A549 (cell line): ENCODE results near the gene MSN. TPM values are rescaled to one million over a fixed set of nuclear protein-coding genes. Genes with fewer than 3 reads are reported as not detected.
A peak's percentile ranks its signal among the peaks of the same experiment; 100 is the strongest.
"Not testable (repeated sequence)": the region's sequence is repeated elsewhere in the genome, so short reads cannot be mapped to it uniquely, and the experiment has no call there.

ENCODE experiments used
- ATAC-seq, 2 experiments: fragments of 200-7000 bp in 1 of 2; fragments of >200 bp in 1 of 2; cut with Nextera tagmentation in 1 of 2; cut with Tn5 transposase in 1 of 2; 3 replicates each; pipeline versions ENCODE4 v1.8.0 to v1.9.1; 2018 to 2020; ENCODE audit warnings: mild to moderate bottlenecking in 1 of 2, moderate library complexity in 1 of 2
- CTCF ChIA-PET: fragments of 300-600 bp; sonication (Branson Sonifier 250); formaldehyde crosslinking; extraction: SDS; loops from one replicate; lab custom pipeline; 2021; ENCODE audit warnings: antibody characterized with exemption, inconsistent platforms; lab: Yijun Ruan, JAX
- POLR2A ChIA-PET: fragments of 350-600 bp; formaldehyde crosslinking; extraction: SDS; loops from one replicate; lab custom pipeline; 2021; ENCODE audit warnings: antibody characterized with exemption, inconsistent platforms; lab: Yijun Ruan, JAX
- DNase-seq, 2 experiments: peaks; one replicate each; pipeline versions ENCODE4 v3.0.0 to v3.0.0-alpha.2; 2011 to 2016; ENCODE audit warnings: low read depth in 1 of 2, low spot score in 1 of 2
- FAIRE-seq: peaks from 2 replicates; lab custom pipeline; 2011; peaks lifted over from hg19 to GRCh38; lab: Jason Lieb, UNC
- H3K27ac ChIP-seq, 2 experiments: fragments of >200 bp; sonication (Bioruptor Twin); formaldehyde crosslinking; 3 replicates each; pipeline ENCODE4 v1.5.1; 2016 to 2017
- H3K4me1 ChIP-seq: fragments of >200 bp; sonication (Bioruptor Twin); formaldehyde crosslinking; 3 replicates; pipeline ENCODE4 v1.6.1; 2016
- H3K4me2 ChIP-seq: fragments of >200 bp; sonication (Bioruptor Twin); formaldehyde crosslinking; 3 replicates; pipeline ENCODE4 v1.6.1; 2016
- H3K4me3 ChIP-seq: fragments of >200 bp; sonication (Bioruptor Twin); formaldehyde crosslinking; 3 replicates; pipeline ENCODE4 v1.5.1; 2016
- H3K9me3 ChIP-seq: fragments of >200 bp; sonication (Bioruptor Twin); formaldehyde crosslinking; 3 replicates; pipeline ENCODE4 v1.6.1; 2016
- BCL3 ChIP-seq: fragments of >200 bp; sonication (Bioruptor Twin); formaldehyde crosslinking; IDR thresholded peaks from 3 replicates; pipeline ENCODE4 v1.6.1; 2016
- CTCF ChIP-seq: fragments of >200 bp; sonication (Bioruptor Twin); formaldehyde crosslinking; IDR thresholded peaks from 3 replicates; pipeline ENCODE4 v1.5.1; 2016
- EP300 ChIP-seq, 2 experiments: fragments of >200 bp; sonication (Bioruptor Twin); formaldehyde crosslinking; IDR thresholded peaks; 2 replicates in 1 of 2; 3 replicates in 1 of 2; pipeline ENCODE4 v1.6.1; 2016 to 2017
- ESRRA ChIP-seq: fragments of 150-350 bp; IDR thresholded peaks from 2 replicates; pipeline ENCODE4 v1.6.1; 2014; ENCODE audit warnings: mild to moderate bottlenecking, low read length, borderline replicate concordance
- JUN ChIP-seq, 2 experiments: fragments of >200 bp; sonication (Bioruptor Twin); formaldehyde crosslinking; IDR thresholded peaks; 2 replicates in 1 of 2; 3 replicates in 1 of 2; pipeline ENCODE4 v1.6.1; 2016 to 2017
- JUNB ChIP-seq: fragments of >200 bp; sonication (Bioruptor Twin); formaldehyde crosslinking; IDR thresholded peaks from 2 replicates; pipeline ENCODE4 v1.6.1; 2016
- RFX5 ChIP-seq: fragments of 450-650 bp; IDR thresholded peaks from 2 replicates; pipeline ENCODE4 v1.7.1; 2014; ENCODE audit warnings: antibody characterized with exemption, mild to moderate bottlenecking, moderate library complexity
- TFCP2L1 ChIP-seq: fragments of 250-450 bp; sonication (Bioruptor Pico); IDR thresholded peaks from 2 replicates; pipeline ENCODE4 v1.5.0; 2021; ENCODE audit warnings: mild to moderate bottlenecking
- USF2 ChIP-seq: fragments of 450-650 bp; IDR thresholded peaks from 2 replicates; pipeline ENCODE4 v1.6.1; 2014; ENCODE audit warnings: antibody characterized with exemption
- WGBS: methylation state at CpG from one replicate; pipeline ENCODE4 v1.1.6; 2017; ENCODE audit errors: missing lambda C conversion rate; 5-methylcytosine and 5-hydroxymethylcytosine counted together
- polyA plus RNA-seq, 4 experiments: library from polyadenylated mRNA; depleted of rRNA in 3 of 4; stranded (reverse); fragments of >200 nt; fragmentation: RNase III in 1 of 4; extraction: RNeasy Plus Mini Kit Qiagen cat#74134 plus additional on column Dnase treatment in 1 of 4; gene quantifications; 2 replicates in 3 of 4; 3 replicates in 1 of 4; pipeline ENCODE4 v1.2.3, GENCODE V29; 2011 to 2017

Gene MSN
- polyA plus RNA-seq, 2 of the 4 experiments (the other 2 are of a cell fraction) = 269 to 285 TPM

GRCh38 chrX:65635378-65635777 is 32.1 kb upstream of the MSN start (continued):
- TF ChIP-seq CTCF = no peak

GRCh38 chrX:65635822-65636221 is 31.6 kb upstream of the MSN start:
- Histone ChIP-seq H3K9me3 (no peaks in the 10 kb centered on the region), H3K4me1 (peaks cover 10% of the 10 kb centered on the region), H3K27ac (peak overlapping the region in 1 of 2 experiments; percentile 52; a peak in 2 of 6 replicates), H3K4me3 (no peak overlapping the region), H3K4me2 (no peak overlapping the region)
- ChIA-PET CTCF (interaction anchor here (1.1 kb wide), 1 partner anchor 8 kb away, joined by 4 read pairs; no protein-coding TSS in a partner anchor), POLR2A (no interaction called here)
- WGBS = 43% methylated on average over 2 of the region's 2 CpGs
- TF ChIP-seq ESRRA = no peak
- DNase-seq = no peak
- FAIRE-seq = peak; percentile 70
- ATAC-seq = peak in 1 of 2 experiments; percentile 38; a peak in 2 of 6 replicates

GRCh38 chrX:65636261-65636660 is 31.2 kb upstream of the MSN start:
- 50% methylated on average over 4 of the region's 4 CpGs for WGBS
- H3K4me2 ChIP-seq, FAIRE-seq, H3K4me3 ChIP-seq, H3K4me1 ChIP-seq, POLR2A ChIA-PET, H3K9me3 ChIP-seq, ATAC-seq, DNase-seq: not testable (repeated sequence)
- peak overlapping the region in 1 of 2 experiments; percentile 52; a peak in 1 of 6 replicates for H3K27ac ChIP-seq
- CTCF ChIA-PET = interaction anchor here (1.0 kb wide), 1 partner anchor 27 kb away, joined by 3 read pairs; no protein-coding TSS in a partner anchor

- ChIA-PET POLR2A (no interaction called here), CTCF (interaction anchor here (0.6 to 1.0 kb wide), 3 partner anchors 28 to 106 kb away, joined by 3 to 4 read pairs (median 3); no protein-coding TSS in a partner anchor)
- Histone ChIP-seq H3K4me1 (peaks cover 14% of the 10 kb centered on the region), H3K4me3 (no peak overlapping the region), H3K9me3 (no peaks in the 10 kb centered on the region), H3K27ac (no peak overlapping the region), H3K4me2 (no peak overlapping the region)
- TF ChIP-seq RFX5 = no peak
- no peak for TF ChIP-seq BCL3
- no peak for TF ChIP-seq USF2
- 98% methylated on average over 5 of the region's 5 CpGs for WGBS
- FAIRE-seq (no peak), ATAC-seq (no peak), DNase-seq (no peak)
These were observed 30.1 kb upstream of the MSN start for GRCh38 chrX:65637335-65637734.

GRCh38 chrX:65642914-65643491 is 24.5 kb upstream of the MSN start:
- 7% methylated on average over 2 of the region's 3 CpGs for WGBS
- Histone ChIP-seq H3K9me3 (no peaks in the 10 kb centered on the region), H3K4me3 (no peak overlapping the region), H3K27ac (peak overlapping the region; percentile 87 to 95), H3K4me1 (peaks cover 39% of the 10 kb centered on the region), H3K4me2 (peak overlapping the region; percentile 74)
- DNase-seq (peak in 1 of 2 experiments; percentile 70), ATAC-seq (peak; percentile 69 to 82), FAIRE-seq (peak; percentile 98)
- POLR2A ChIA-PET = interaction anchor here (3.5 kb wide), 1 partner anchor 25 kb away, joined by 31 read pairs; the partner anchor contains the start of gene MSN
- CTCF ChIA-PET = interaction anchor here (0.9 to 2.2 kb wide), 2 partner anchors 47 to 61 kb away, joined by 3 to 6 read pairs; no protein-coding TSS in a partner anchor
- TF ChIP-seq JUNB (0 out of 2 replicates have a peak, but pooled peaks have one; percentile 11), TFCP2L1 (CRISPR knock-in tag) (no peak), EP300 (IDR thresholded peaks at IDR 0.05) (0 out of 5 replicates have a peak, but pooled peaks of 1 of the 2 experiments have one; percentile 33), JUN (IDR thresholded peaks at IDR 0.05) (0 out of 5 replicates have a peak, but pooled peaks of 1 of the 2 experiments have one; percentile 16)
